Stimulated activated CD8-positive, alpha-beta memory T cell treated with anti-CD3 and anti-CD28 coated beads, Interleukin-15, amount 100 ng/mL, for 4 hours (primary cell): ENCODE measurements around the gene LRRC10B.

Experiments used
- DNase-seq, 2 donors: peaks; one replicate each; pipeline ENCODE4 v3.0.0-alpha.2; 2020; ENCODE audit warnings: low read depth in 2 of 2

Gene LRRC10B

DNA sequence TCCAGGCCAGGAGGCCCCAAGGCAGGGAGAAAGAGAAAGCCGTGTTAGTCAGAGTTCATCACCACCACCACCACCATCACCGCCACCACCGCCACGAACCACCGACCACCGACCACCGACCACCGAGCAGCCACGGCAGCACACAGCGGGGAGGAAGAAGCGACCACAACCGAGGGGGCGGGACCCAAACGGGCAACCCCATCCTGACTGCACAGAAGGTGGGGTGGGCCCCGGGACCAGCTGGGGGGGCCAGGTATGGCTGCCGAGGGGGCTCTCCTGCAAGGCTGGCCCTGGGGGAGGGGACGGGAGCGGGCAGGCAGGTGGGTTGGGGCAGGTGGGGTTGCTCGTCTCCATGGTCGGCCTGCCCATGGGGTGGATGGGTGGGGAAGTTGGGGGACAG is 38.1 kb downstream of the LRRC10B start:
- no peak for DNase-seq

GRCh38 chr11:61547246-61547645 is 38.7 kb downstream of the LRRC10B start:
- no peak for DNase-seq

GRCh38 chr11:61549177-61549576 is 40.6 kb downstream of the LRRC10B start:
- DNase-seq = no peak

DNA sequence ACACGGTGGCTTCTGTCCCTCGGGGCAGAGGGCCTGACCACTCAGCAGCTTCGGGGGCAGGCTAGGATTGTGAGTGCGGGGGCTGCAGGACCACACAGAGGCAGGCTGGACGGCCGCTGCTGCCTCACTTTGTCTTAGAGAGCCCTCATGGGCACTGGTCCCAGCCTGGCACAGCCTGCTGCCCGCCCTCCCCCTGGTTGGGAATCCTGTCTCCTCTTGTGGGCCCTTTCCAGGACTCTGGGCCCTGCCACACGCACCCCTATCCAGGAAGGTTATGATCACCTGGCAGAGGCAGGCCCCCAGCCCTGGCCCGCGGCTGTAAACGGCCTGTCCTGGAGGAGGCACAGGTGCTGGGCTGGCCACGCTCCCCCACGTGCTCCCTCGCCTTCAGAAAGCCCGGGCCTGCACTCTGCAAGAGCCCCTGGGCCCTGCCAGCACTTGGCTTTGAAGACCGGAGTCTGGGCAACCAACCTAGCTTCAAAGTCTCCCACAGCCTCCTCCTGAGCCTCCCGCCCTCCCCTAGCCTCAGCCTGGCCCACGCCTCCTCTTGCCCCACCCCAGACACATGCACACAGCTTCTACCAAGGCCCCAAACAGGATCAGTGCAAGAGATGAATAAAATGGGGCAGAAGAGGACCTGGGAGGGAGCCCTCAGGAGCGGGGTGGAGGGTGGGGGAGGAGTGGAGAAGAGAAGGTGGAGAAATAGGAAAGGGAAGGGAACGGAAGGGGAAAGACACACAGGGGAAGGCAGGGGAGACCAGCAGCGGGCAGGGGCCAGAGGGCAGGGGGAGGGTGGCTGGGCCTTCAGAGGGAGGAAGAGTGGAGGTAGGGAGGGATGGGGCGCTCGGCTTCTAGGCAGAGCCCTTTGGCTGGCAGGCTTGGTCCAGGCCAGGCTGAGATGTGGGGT is 41.4 kb downstream of the LRRC10B start:
- DNase-seq = no peak

DNA sequence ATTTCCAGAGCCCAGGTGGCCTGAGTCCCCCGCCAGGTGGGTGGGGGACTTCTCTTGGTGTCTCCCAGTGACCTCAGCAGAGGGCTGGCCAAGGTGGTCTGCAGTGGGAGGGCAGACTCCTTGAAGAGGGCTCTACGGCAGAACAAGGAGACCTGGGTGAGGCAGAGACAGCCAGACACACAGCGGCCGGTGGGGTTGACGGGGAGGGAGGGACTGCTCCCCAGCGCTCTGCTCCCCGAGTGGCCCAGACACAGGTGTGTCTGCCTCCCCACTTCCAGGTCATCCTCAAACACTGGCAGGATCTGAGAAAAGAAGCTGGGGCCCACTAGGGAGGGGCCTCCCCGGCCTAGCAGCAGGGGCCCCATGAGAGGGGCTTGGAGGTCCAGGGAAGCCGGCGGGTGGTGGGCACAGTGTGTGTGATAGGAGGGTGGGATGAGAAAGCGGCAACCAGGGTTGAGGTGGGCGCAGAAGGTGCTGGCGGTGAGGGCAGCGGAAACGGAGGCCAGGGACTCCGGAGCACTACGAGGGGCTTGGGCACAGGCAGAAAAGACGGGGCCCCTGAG is 42.2 kb downstream of the LRRC10B start:
- no peak for DNase-seq

- DNase-seq = no peak
Observed at GRCh38 chr11:61551634-61552033, 43.1 kb downstream of the LRRC10B start.

DNA sequence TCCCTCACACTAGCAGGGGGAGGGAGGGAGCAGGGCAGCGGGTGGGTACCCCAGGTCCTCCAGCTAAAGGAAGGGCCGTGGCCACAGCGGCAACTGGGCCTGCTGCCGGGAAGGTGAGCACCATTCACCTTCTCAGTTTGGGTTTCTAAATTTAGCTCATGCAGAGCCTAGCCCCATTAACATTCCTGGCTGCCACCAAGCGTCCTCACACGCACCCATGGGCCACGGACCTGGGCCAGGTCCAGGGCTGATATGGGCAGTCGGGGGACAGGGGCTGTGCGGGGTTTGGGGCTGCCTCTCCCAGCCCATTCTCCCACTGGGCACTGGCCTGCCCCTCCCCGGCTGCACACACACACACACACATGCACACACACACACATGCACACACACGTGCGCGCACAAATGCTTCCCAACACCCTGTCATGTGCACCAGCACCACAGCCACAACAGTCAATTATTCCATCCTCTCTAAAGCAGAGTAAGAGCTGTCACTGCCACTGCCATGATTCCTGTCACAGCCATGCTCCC is 43.6 kb downstream of the LRRC10B start:
- no peak for DNase-seq

GRCh38 chr11:61553373-61554171 is 45.0 kb downstream of the LRRC10B start:
- DNase-seq = no peak

GRCh38 chr11:61554172-61554988 is 45.8 kb downstream of the LRRC10B start:
- DNase-seq = peak; percentile 17 to 58

DNA sequence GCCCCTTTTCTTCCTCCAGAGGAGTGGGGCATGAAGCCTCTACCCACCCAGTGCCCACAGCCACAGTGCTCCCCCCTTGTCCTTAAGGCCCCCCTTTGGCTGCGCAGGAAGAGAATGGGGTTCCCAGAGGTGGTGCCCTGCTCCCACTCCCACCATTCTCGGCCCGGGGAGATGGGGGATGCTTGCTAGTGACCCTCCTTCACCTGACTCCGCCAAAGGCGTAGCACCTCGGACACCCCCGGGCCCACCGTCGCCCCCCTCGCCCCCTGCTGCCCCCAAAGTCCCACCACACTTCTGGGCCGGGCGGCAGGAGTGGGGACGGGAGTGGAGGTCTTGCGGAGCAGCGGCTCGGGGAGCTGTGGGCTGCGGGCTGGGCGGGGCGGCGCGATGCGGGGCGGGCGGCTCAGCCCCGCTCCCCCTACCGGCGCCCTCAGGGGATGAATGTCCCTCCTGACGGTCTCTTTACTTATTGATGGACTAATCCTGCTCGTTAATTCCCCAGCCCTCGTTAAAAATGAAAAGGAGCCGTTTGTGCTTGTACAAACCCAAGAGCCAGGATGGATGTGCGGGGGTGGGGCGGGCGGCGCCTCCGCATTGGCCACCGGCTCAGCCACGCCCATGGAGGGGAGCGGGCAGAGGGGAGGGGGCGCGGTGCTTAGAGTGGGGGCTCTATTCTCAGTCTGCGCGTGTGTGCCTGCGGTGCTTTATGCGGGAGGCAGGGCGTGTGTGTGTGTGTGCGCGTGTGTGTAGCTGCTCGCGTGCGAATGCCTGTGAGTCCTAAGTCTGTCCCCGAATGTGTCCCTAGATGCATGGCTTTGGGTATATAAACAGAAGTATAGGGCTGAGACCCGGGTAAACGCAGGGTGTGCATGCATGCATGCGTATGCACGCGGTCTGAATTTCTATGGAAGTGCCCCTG is 46.8 kb downstream of the LRRC10B start:
- no peak for DNase-seq

DNA sequence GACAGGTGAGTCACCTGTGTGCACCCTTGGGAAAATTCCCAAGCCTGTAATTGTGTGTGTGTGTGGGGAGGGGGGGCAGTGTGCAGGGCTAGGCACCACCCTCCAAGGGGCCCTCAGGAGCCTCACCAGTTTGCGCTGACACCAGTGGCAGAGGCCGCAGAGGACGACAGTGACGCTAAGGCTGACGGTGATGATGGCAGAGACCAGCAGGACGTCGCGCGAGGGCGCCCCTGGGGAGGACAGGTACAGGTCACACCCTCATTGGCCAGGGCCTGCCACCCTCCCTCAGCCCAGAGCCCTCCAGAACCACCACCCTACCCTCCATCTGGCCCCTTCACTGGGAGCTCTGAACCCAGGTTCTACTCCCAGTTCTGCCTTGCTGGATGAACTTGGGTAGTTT is 47.4 kb downstream of the LRRC10B start:
- no peak for DNase-seq

GRCh38 chr11:61556621-61557020 is 48.1 kb downstream of the LRRC10B start:
- DNase-seq = no peak
